HG02943 (cell line): ENCODE results near the gene ITGB3BP.
"Not testable (repeated sequence)": the region's sequence is repeated elsewhere in the genome, so short reads cannot be mapped to it uniquely, and the experiment has no call there.

ENCODE experiments used
- ATAC-seq: cut with Tn5 transposase; IDR thresholded peaks from one replicate; pipeline ENCODE4 v1.9.1; 2021; ENCODE audit warnings: mild to moderate bottlenecking, low read depth, moderate library complexity; ENCODE audit not compliant: unreplicated experiment

Gene ITGB3BP

GRCh38 chr1:63428815-63429214 is 94.2 kb downstream of the ITGB3BP start:
- no peak for ATAC-seq

GRCh38 chr1:63423649-63424048 is 99.4 kb downstream of the ITGB3BP start:
- no peak for ATAC-seq

- ATAC-seq, result not testable (repeated sequence)
These were observed 102.3 kb downstream of the ITGB3BP start for GRCh38 chr1:63420746-63421145.

GRCh38 chr1:63418101-63418500 is 104.9 kb downstream of the ITGB3BP start:
- no peak for ATAC-seq

- ATAC-seq, result no peak
These were observed 108.2 kb downstream of the ITGB3BP start for GRCh38 chr1:63414691-63415365.

- ATAC-seq, result no peak
These were observed 109.6 kb downstream of the ITGB3BP start for GRCh38 chr1:63413394-63413793.

- no peak for ATAC-seq
These were observed 112.0 kb downstream of the ITGB3BP start for GRCh38 chr1:63411066-63411465.

- ATAC-seq, result no peak
These were observed 114.7 kb downstream of the ITGB3BP start for GRCh38 chr1:63408331-63408730.

- no peak for ATAC-seq
These were observed 116.0 kb downstream of the ITGB3BP start for GRCh38 chr1:63407002-63407401.

- no peak for ATAC-seq
These were observed 117.0 kb downstream of the ITGB3BP start for GRCh38 chr1:63405987-63406386.

- ATAC-seq, result no peak
These were observed 118.0 kb downstream of the ITGB3BP start for GRCh38 chr1:63405021-63405420.

- no peak for ATAC-seq
These were observed 119.6 kb downstream of the ITGB3BP start for GRCh38 chr1:63403386-63403785.

- ATAC-seq, result no peak
These were observed 121.1 kb downstream of the ITGB3BP start for GRCh38 chr1:63401945-63402344.
